ENCODE results near the gene CYP26A1. TPM values are rescaled to one million over a fixed set of nuclear protein-coding genes. Genes with fewer than 3 reads are reported as not detected.

Gene CYP26A1
- total RNA-seq, 2 donors from 2014 or later: 0.40 TPM; not detected in 1

DNA sequence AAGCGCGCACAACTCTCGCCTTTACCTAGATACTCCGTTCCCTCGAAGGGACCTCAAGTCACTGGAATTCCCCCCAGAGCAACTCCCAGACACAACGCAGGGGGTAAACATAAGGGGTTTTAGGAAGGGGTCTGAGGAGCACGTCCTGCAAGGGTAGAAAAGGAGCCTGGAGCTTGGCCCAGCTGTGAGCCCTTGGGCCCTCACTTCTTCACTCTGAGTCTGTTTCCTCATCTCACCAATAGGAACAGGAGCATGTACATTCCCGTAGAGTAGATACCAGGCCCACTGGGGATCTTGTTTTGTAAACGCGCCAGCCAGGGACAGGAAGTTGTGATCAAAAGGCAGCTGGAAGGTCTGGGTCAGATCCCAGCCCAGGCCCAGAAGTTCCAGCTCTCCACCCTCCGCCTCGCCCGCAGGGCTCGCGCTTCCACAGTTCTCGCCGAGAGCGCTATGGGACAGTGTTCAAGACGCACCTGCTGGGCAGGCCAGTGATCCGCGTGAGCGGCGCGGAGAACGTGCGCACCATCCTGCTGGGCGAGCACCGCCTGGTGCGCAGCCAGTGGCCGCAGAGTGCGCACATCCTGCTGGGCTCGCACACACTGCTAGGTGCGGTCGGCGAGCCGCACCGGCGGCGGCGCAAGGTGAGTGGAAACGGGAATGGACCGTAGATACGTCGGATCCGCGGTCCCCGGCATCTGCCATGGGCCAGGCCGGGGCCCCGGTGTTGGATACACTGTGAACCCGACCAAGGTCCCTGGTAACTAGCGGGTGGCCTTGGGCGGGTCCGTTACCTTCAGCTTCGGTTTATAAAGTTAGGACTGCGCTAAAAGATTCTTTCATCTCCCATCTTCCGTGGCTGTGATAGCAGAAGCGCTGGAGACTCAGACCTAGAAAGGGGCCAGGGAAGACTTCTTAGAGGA lies 11.8 kb upstream of the CYP26A1 start:
- Mint-ChIP-seq H3K4me1 (peaks cover 14% of the 10 kb centered on the region), H3K27me3 (peaks cover 39% of the 10 kb centered on the region), H3K4me3 (peak overlapping the region; percentile 69), H3K9me3 (no peaks in the 10 kb centered on the region), H3K27ac (no peak overlapping the region), H3K36me3 (ENCODE audit: low read depth) (peaks cover 29% of the 10 kb centered on the region)
- peak; percentile 38 for ATAC-seq (replicated peaks)

DNA sequence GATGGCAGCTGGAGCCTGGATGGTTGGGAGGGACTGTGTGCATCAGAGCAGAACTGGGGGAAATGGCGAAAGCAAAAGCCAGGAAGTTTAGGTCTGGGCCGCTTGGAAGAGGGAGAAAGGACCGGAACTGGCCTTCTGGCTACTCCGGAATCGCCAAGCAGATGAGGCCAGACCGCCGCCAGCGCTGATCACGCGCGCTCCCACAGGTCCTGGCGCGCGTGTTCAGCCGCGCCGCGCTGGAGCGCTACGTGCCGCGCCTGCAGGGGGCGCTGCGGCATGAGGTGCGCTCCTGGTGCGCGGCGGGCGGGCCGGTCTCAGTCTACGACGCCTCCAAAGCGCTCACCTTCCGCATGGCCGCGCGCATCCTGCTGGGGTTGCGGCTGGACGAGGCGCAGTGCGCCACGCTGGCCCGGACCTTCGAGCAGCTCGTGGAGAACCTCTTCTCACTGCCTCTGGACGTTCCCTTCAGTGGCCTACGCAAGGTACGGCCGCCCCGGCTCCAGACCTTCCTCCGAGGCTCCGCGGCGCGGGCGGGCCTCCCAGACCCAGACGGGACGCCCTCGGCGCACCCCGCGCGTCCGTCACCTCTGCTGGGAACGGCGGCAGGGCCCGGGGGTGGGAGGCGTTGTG lies 11.1 kb upstream of the CYP26A1 start:
- Mint-ChIP-seq H3K36me3 (ENCODE audit: low read depth) (peaks cover 25% of the 10 kb centered on the region), H3K4me3 (peak overlapping the region; percentile 69), H3K4me1 (peaks cover 14% of the 10 kb centered on the region), H3K27ac (no peak overlapping the region), H3K27me3 (peaks cover 47% of the 10 kb centered on the region), H3K9me3 (no peaks in the 10 kb centered on the region)
- ATAC-seq (replicated peaks): peak; percentile 83

DNA sequence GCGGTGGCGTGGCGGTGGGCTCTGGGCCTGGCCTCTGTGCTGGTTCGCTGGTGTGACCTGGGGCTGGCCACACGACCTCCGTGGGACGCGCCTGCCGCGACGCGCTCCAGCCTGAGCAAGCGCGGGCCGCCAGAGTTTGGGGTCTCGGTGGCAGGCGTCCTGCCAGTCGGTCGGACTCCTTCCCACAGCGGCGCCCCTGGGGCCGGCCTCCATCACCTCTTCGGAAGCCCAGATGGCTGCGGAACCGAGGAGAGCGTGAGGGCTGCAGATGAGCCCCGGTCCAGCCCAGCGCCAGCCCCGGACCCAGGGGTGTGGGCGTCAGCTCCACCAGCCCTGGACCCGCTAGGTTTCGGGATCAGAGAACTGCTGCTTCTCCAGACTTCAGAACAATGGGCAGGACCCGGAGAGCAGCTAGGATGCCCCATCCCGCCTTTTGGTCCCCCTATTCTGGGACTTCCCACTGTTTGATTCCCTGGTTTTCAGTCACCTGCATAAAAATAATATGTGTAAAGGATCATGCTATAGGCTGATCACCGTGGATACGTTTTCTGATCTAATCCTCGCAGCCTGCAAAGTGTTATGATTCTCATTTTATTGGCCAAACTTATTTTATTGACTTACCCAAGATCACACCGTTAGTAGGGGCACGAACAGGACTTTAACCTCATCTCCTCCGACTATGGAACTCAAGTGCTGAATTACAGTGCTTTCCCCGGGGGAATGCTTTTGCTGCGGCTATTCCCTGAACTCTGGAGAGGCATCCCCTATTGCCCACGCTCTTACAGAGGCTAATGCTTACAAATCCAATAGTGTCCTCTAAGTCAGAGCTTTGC lies 10.3 kb upstream of the CYP26A1 start:
- H3K36me3 Mint-ChIP-seq (ENCODE audit: low read depth): peaks cover 18% of the 10 kb centered on the region
- peak overlapping the region; percentile 38 for H3K4me3 Mint-ChIP-seq
- H3K4me1 Mint-ChIP-seq: peaks cover 14% of the 10 kb centered on the region
- no peaks in the 10 kb centered on the region for H3K9me3 Mint-ChIP-seq
- ATAC-seq (replicated peaks): no peak
- H3K27me3 Mint-ChIP-seq: peaks cover 48% of the 10 kb centered on the region
- no peak overlapping the region for H3K27ac Mint-ChIP-seq

DNA sequence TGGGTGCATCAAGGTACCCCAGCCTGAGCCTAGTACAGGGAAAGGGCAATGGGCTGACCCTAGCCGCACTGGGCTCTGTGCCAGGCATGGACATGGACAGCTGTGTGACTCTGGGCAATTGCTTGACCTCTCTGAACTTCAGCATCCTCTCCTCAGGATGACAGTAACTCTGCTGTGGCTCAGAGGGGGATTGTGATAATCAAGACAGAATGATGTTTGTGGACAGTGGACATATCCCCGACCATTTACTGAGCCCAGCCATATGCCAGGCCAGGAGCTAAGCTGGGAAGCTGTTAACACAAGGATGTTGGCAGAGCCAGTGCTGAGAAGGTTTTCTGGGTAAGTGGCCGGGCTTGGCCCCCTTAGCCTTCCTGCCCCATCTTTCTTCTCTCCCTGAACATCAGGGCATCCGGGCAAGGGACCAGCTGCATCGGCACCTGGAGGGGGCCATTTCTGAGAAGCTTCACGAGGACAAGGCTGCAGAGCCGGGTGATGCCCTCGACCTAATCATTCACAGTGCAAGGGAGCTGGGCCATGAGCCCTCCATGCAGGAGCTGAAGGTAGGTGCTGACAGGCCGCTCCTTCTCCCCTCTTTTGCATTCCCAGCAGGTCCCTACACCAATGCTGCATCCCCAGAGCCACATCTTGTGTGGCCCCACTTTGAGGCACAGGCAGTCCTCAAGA lies 9.6 kb upstream of the CYP26A1 start:
- peak overlapping the region; percentile 38 for H3K4me3 Mint-ChIP-seq
- peaks cover 55% of the 10 kb centered on the region for H3K27me3 Mint-ChIP-seq
- no peak overlapping the region for H3K27ac Mint-ChIP-seq
- no peak for ATAC-seq (replicated peaks)
- H3K4me1 Mint-ChIP-seq: peaks cover 18% of the 10 kb centered on the region
- no peaks in the 10 kb centered on the region for H3K9me3 Mint-ChIP-seq
- H3K36me3 Mint-ChIP-seq (ENCODE audit: low read depth): peaks cover 11% of the 10 kb centered on the region

DNA sequence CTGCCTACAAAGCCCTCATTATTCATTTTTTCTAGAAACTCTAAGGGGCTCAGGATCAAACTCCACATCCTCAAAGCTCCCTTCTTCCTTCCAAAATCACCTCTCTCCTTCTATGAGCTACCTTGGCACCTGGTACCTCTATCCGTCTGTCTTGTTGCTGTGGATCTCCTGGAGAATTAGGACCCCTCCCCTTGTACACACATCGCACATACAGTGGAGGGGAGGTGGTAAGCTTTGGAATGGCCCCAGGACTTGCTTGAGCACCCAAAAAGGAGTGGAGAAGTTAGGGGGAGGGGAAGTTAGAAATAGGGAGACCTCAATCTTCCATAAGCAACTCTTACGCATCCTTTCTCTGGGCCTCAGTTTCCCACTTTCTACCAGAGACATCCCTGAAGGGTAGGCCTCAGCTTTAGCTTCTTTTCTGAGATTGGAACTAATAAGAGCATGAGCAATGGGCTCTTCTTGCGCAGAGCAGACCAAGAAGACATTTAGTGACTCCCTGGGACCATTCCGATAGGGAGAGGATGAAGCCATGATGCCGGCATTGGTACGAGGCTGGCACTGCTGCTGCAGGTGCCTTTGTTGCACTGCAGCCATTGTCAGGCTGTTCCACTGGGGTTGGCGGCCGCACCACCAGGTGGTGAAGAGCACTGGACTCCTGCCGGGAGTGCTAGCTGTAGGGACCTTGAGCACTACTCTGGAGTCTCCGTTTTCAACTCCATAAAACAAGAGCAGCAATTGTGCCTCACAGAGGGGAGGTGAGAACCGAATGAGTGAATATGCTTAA lies 8.6 kb upstream of the CYP26A1 start:
- peaks cover 1% of the 10 kb centered on the region for H3K36me3 Mint-ChIP-seq (ENCODE audit: low read depth)
- H3K27me3 Mint-ChIP-seq: peaks cover 56% of the 10 kb centered on the region
- no peak overlapping the region for H3K27ac Mint-ChIP-seq
- H3K9me3 Mint-ChIP-seq: no peaks in the 10 kb centered on the region
- ATAC-seq (replicated peaks): no peak
- H3K4me1 Mint-ChIP-seq: peaks cover 14% of the 10 kb centered on the region
- no peak overlapping the region for H3K4me3 Mint-ChIP-seq

DNA sequence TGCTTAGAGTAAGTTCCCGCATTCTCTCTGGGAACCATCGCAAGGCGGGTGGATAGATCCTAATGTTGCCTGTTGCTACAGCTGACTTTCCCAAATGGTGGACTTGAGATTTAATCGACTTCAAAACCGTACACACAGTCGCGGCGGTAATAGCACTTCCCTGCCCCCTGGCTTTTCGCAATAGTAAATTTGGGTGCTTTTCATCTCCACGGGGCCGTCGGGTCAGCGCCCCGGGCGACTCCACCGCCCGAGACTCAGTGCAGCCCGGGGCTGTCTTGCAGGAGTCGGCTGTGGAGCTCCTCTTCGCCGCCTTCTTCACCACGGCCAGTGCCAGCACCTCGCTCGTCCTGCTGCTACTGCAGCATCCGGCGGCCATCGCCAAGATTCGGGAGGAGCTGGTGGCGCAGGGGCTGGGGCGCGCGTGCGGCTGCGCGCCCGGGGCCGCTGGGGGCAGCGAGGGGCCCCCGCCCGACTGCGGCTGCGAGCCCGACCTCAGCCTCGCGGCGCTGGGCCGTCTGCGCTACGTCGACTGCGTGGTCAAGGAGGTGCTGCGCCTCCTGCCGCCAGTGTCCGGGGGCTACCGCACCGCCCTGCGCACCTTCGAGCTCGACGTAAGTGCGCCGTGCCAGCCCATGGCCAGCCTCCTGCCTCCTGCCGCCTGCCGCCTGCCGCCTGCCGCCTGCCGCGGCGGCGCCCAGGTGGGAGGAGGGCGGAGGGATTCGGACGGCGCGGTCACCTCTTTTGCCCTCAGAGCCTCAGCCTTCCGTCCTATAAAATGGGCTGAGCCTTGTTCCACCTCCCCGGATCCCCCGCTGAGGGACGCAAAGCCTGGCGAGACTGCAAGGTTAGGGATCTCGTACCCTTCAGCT lies 7.8 kb upstream of the CYP26A1 start:
- peaks cover 13% of the 10 kb centered on the region for H3K4me1 Mint-ChIP-seq
- H3K36me3 Mint-ChIP-seq (ENCODE audit: low read depth): no peaks in the 10 kb centered on the region
- no peaks in the 10 kb centered on the region for H3K9me3 Mint-ChIP-seq
- ATAC-seq (replicated peaks): no peak
- no peak overlapping the region for H3K27ac Mint-ChIP-seq
- H3K27me3 Mint-ChIP-seq: peaks cover 64% of the 10 kb centered on the region
- no peak overlapping the region for H3K4me3 Mint-ChIP-seq

DNA sequence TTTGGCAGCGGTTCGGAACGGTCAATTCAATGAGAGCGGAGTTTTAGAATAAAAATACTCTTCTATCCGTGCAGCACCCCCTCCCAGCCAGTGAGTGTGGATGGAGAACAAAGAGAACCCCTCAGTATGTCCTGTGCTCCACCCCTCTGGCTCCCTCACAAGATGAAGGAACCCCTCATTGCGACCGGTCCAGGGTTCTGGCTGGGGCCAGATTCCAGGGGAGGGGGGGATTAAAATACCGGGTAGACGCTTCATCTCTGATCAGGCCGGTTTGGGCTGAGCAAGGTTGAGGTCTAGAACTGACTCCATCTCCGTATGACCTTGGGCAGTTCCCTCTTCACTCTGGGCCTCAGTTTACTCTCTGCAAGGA lies 7.2 kb upstream of the CYP26A1 start:
- Mint-ChIP-seq H3K9me3 (no peaks in the 10 kb centered on the region), H3K4me1 (peaks cover 11% of the 10 kb centered on the region), H3K27ac (no peak overlapping the region), H3K27me3 (peaks cover 69% of the 10 kb centered on the region), H3K36me3 (ENCODE audit: low read depth) (no peaks in the 10 kb centered on the region), H3K4me3 (no peak overlapping the region)
- no peak for ATAC-seq (replicated peaks)

DNA sequence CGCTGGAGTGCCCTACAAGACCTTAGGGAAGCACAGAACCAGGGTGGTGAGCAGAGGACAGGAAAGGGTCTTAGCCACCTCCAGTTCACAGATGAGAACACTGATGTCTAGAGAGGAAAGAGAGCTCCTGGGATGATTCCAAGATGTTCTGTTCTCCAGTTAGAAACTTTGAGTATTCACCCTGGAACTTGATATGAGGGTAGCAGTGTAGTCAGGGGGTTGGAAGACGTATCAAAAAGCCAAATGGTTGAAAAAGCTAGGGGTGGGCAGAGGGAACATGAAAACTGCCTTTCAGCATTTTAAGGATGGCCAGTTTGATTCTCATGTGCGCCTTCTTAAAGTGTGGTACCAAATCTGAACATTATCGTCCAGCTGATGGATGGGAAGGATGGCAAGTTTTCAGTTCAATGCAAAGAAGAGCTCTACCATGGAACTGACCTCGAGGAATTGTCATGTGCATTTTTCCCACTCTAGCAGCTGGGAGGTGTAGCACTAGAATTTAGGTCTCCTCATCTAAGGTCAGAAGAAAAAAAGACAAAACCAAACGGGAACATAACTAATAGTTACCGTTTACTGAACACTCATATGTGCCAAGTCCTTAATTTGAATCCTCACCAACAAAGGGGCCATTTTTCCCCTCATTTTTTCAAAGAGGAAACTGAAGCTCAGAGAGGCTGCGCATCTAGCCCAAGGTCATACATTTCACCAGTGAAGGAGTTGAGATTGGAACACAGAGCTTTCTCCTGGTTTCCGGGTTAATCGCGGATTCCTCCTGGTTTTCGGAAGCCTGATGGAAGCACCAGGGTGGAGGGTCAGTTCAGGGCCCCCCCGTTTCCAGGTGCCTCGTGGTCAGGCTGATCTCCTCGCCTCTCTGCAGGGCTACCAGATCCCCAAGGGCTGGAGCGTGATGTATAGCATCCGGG lies 6.0 kb upstream of the CYP26A1 start:
- peaks cover 9% of the 10 kb centered on the region for H3K4me1 Mint-ChIP-seq
- no peak overlapping the region for H3K27ac Mint-ChIP-seq
- no peaks in the 10 kb centered on the region for H3K36me3 Mint-ChIP-seq (ENCODE audit: low read depth)
- peaks cover 75% of the 10 kb centered on the region for H3K27me3 Mint-ChIP-seq
- ATAC-seq (replicated peaks): no peak
- H3K4me3 Mint-ChIP-seq: no peak overlapping the region
- no peaks in the 10 kb centered on the region for H3K9me3 Mint-ChIP-seq

DNA sequence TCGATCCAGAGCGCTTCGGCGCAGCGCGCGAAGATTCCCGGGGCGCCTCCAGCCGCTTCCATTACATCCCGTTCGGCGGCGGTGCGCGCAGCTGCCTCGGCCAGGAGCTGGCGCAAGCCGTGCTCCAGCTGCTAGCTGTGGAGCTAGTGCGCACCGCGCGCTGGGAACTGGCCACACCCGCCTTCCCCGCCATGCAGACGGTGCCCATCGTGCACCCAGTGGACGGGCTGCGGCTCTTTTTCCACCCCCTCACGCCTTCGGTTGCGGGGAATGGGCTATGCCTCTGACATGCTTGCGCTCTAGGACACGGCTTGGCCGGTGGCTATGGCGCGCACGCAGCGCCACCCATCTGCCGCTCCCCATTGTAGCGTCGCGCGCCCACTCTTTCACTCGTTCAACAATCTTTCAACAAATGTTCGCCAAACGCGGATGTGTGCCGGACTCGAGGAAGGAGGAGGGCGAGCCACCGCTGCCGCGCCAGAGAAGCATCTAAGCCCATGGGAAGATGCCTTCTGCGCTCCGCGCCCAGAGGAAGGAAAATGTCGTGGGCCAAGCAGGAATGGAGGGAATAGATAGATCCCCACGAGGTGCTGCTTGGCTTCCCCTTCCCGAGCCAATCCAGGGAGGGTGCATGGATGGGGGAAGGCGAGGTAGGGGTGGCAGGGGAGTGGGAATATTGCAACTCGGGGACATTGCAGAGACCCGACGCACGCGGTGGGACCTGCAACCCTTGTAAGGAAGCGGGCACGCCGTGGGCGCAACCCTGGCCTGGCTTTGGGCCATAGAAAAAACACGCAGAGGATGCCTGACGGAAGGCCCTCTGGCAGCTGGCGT lies 5.1 kb upstream of the CYP26A1 start:
- Mint-ChIP-seq H3K27me3 (peaks cover 72% of the 10 kb centered on the region), H3K27ac (no peak overlapping the region), H3K36me3 (ENCODE audit: low read depth) (no peaks in the 10 kb centered on the region), H3K4me3 (no peak overlapping the region), H3K4me1 (peaks cover 9% of the 10 kb centered on the region), H3K9me3 (no peaks in the 10 kb centered on the region)
- no peak for ATAC-seq (replicated peaks)

DNA sequence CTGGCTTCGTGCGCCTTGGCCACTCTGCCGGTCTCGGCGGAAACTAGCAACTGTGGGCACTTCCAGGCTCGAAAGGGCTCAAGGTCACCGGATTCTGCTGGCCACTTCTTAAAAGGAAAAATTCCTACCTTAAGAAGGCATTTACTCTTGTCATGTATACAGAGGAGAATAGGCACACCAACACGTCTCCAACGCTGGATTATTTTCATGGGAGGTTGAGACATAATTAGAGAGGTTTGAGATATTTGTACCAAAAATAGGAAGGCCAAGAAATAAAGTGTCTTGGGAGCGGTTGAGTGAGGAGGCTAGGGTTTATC lies 4.5 kb upstream of the CYP26A1 start:
- Mint-ChIP-seq H3K4me3 (no peak overlapping the region), H3K27ac (no peak overlapping the region), H3K27me3 (peaks cover 67% of the 10 kb centered on the region), H3K9me3 (no peaks in the 10 kb centered on the region), H3K36me3 (ENCODE audit: low read depth) (no peaks in the 10 kb centered on the region), H3K4me1 (peaks cover 9% of the 10 kb centered on the region)
- no peak for ATAC-seq (replicated peaks)

DNA sequence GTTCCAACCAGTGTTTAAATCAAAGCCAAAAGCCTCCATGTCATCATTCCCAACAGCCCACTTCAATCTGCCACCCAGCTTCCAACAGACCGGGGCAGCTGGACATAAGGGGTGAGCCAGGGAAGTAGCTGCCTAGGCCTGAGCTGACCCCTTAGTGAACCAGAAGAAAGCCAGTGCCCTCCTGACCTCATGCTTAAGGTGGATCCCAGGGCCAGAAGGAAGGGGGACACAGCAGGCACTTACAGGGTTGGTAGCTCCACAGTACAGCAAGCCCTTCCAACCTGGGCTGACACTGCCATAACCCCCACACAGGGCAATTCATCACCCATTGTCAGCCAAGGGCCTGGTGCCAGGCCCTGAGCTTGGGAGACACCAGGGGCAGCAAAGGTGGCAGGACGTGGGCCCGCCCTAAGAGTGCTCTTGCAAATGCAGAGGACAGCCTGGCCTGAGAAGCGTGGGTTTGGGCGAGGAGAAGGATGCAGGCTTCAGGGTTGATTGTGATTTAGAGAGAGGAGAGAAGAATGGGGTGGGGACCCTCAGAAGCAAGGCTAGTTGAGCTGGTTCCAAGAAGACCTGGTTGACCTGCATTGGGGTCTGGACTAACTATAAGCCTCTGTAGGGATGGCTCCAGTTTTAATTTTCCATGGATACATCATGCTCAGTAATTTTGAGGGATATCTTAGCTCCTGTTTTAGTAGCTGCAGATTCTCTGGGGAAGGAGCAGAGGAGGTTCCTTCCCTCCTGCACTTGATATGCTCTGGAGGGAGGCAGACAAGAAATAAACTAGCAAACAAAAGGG lies 3.1 kb upstream of the CYP26A1 start:
- no peak for ATAC-seq (replicated peaks)
- Mint-ChIP-seq H3K4me3 (no peak overlapping the region), H3K36me3 (ENCODE audit: low read depth) (no peaks in the 10 kb centered on the region), H3K4me1 (peaks cover 6% of the 10 kb centered on the region), H3K27ac (no peak overlapping the region), H3K27me3 (peaks cover 60% of the 10 kb centered on the region), H3K9me3 (no peaks in the 10 kb centered on the region)
